Activated naive CD4-positive, alpha-beta T cell (primary cell): Measurements from ENCODE around the gene UBE2J1.

Experiments
- DNase-seq, 4 experiments: peaks; one replicate each; lab custom pipeline; 2025; lab: John Stamatoyannopoulos, UW

UBE2J1 gene

GRCh38 chr6:89290401-89291155, 61.9 kb downstream of the UBE2J1 start:
- no peak for DNase-seq

- no peak for DNase-seq
Observed at GRCh38 chr6:89289710-89290109, 62.8 kb downstream of the UBE2J1 start.

GRCh38 chr6:89287351-89288028, 65.0 kb downstream of the UBE2J1 start:
- DNase-seq: no peak

GRCh38 chr6:89286516-89286915, 66.0 kb downstream of the UBE2J1 start:
- no peak for DNase-seq

GRCh38 chr6:89284963-89285735, 67.4 kb downstream of the UBE2J1 start:
- no peak for DNase-seq

GRCh38 chr6:89284081-89284480, 68.4 kb downstream of the UBE2J1 start:
- no peak for DNase-seq

- no peak for DNase-seq
Observed at GRCh38 chr6:89282749-89283148, 69.8 kb downstream of the UBE2J1 start.

- DNase-seq: no peak
Observed at GRCh38 chr6:89281779-89282246, 70.7 kb downstream of the UBE2J1 start.

GRCh38 chr6:89278956-89279355, 73.6 kb downstream of the UBE2J1 start:
- no peak for DNase-seq
